LNCAP (cell line): ENCODE measurements around the gene TPM4.

ENCODE experiments used
- TF ChIP-seq, protein P1 (sequence below): fragments of 450-650 bp; IDR thresholded peaks from 2 replicates; pipeline ENCODE4 v1.5.1; 2017; ENCODE audit warnings: mild to moderate bottlenecking

TPM4 gene

DNA sequence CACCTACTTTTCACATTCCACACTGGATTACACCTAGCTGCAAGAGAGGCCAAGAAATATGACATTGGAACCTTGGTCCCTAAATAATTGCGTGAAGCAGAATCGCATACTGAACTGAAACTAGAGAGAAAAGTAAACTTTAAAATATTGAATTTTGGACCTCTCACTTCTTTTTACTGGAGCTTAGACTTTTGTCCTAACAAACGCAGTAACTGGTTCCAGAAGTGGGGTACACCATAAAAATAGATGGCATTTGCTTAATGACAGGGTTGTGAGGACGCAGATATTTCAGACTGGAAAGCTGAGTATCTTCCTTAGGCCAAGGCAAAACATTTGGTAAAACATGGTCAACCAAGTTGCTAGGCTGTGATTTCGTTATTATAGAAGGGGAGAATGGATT, 19.2 kb upstream of the TPM4 start:
- TF ChIP-seq, protein P1, sequence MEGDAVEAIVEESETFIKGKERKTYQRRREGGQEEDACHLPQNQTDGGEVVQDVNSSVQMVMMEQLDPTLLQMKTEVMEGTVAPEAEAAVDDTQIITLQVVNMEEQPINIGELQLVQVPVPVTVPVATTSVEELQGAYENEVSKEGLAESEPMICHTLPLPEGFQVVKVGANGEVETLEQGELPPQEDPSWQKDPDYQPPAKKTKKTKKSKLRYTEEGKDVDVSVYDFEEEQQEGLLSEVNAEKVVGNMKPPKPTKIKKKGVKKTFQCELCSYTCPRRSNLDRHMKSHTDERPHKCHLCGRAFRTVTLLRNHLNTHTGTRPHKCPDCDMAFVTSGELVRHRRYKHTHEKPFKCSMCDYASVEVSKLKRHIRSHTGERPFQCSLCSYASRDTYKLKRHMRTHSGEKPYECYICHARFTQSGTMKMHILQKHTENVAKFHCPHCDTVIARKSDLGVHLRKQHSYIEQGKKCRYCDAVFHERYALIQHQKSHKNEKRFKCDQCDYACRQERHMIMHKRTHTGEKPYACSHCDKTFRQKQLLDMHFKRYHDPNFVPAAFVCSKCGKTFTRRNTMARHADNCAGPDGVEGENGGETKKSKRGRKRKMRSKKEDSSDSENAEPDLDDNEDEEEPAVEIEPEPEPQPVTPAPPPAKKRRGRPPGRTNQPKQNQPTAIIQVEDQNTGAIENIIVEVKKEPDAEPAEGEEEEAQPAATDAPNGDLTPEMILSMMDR: no peak

DNA sequence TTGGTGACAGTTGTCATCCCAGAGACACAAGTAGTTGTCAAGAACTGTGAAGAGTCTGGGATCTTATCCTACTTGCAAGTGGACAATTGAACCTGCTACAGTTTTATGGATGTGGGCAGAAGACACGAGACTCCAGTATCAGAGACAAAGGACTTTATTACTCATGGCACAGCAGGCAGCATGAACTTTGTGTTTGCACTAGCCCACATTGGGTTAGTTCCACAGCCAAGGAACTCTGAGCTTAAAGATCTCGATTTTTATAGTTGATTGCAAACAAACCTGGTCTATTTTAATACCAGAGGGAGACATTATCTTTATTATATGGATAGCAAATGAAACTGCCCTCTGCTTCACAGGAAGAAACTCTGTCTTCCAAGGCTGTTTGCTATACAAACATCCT, 16.0 kb upstream of the TPM4 start:
- TF ChIP-seq, protein P1: no peak

DNA sequence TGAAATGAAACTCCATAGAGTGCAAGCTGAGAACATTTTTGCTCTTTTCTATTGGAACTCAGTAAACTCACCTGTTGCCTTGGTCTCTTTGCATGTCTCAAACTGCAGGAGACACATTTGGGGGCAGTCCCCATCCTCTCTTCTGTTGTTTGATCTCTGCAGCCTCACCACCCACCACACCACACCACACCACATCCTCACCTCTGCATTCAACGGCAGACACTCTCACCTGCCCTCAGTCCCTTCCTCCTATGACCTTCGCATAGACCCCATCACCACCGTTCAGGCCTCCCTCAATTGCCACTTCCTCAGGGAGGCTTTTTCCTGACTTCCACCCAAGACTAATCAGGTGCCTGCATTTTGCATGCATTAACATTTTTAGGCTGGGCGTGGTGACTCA, 14.4 kb upstream of the TPM4 start:
- TF ChIP-seq, protein P1: no peak

DNA sequence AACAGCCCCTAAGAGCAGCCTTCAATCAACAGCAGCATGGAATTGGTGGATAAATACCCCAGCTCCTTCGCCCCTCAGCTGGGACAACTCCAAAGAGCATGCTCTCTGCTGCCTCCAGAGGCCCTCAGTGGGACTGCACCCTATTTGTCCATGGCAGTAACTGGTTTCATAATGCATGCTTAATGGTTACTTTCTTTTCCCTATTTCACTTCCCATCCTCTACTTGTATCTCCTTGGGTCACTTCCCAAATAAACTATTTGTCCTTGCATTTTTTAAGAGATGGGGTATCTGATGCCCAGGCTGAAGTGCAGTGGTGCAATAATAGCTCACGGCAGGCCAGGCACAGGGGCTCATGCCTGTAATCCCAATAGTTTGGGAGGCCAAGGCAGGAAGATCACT, 13.5 kb upstream of the TPM4 start:
- TF ChIP-seq, protein P1: peak; percentile 98

DNA sequence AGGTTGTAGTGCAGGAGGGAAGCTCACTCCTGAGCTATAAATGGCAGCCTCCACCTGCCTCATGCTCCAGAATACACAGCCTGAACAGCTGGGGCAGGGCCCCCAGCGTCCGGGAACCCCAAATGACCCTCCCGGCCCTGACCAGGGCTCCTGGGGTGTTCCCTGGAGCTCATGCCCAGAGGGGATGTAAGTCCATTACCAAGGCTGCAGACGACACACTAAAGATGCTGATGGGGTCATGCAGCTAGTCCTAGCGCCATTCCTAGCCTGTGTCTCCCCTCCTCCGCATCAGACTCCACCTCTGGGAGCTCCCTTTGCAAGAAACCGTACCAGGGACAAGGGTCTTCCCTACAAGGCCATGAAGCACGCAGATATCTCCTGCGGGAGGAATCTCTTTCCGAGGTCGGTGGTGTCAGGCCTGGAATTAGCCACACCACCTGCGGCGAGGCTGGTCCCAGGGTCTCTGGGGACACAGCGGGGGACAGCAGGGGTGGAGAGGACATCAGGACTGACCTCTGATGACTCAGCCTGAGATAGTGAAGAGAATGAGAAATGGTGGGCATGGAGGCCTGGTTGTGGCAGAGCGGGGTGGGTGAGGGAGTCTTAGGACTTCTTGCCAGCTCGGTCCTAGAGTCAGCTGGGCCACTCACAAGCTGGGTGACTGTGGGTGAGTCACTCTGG, 11.9 kb upstream of the TPM4 start:
- TF ChIP-seq, protein P1: no peak

DNA sequence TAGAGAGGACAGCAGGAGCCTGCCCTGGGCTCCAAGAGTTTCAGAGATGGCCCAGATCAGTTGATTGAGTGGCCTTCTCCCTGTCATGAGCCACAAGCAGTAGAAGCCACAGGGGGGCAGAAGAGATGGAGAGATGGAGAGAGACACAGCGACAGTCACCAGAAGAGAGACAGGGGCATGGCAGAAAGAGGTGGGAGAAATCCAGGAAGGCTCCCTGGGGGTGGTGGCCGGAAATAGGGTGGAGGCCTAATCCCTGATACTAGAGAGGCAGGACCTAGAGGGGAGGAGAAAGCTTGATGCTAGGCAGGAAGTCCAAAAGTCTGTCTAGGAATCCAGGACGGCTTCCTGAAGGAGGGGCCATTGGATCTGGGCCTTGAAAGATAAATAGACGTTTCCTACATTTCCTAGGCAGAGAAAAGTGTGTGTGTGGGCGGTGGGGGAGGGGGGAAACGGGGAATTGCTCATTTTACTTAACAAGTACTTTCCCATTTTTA, 9.6 kb upstream of the TPM4 start:
- TF ChIP-seq, protein P1: no peak

DNA sequence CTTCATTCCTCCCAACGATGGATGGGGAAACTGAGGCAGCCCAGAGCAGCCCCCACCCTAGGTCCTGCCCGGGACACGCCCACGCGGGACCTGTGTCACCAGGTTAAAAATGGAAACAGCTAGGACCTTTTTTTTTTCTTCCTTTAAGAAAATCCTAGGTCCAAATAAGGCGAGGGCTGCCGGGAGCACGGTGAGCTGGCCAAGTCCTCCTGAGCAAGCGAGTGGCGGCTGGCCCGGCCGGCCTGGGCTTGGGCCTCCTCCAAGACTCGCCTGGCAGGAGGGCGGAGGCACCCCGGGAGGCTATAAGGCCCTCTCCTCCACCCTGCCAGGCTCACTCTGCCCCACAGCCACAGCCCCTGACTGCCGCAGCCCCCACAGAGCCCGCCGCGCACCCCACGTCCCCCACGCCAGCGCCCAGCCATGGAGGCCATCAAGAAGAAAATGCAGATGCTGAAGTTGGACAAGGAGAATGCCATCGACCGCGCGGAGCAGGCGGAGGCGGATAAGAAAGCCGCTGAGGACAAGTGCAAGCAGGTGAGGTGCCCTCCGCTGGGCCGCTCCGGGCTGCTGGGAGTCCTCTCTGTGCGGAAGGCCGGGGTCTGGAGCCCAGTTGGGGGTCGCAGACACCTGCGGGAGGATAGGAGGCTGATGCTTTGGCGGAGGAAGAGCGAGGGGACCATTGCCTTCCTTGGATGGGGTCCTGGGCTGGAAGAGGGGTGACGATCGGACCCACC, 8.9 kb upstream of the TPM4 start:
- TF ChIP-seq, protein P1: no peak
